PC-3 (cell line): Measurements from ENCODE around the gene CFAP299.

ENCODE experiments used
- EZH2 ChIP-seq: fragments of 300-600 bp; sonication (generic); IDR thresholded peaks from one replicate; pipeline ENCODE4 v1.6.1; 2017; ENCODE audit warnings: antibody characterized with exemption, mild to moderate bottlenecking, low read length; ENCODE audit not compliant: unreplicated experiment
- EZH2phosphoT487 ChIP-seq: fragments of 300-600 bp; sonication (generic); IDR thresholded peaks from 2 replicates; pipeline ENCODE4 v1.6.1; 2018; ENCODE audit warnings: mild to moderate bottlenecking, antibody characterized with exemption, low read length, borderline replicate concordance
- TF ChIP-seq, protein P1 (sequence below): fragments of 300-600 bp; sonication (generic); conservative IDR thresholded peaks from 2 replicates; pipeline ENCODE4 v1.5.1; 2017; ENCODE audit warnings: antibody characterized with exemption, low read depth, mild to moderate bottlenecking, low read length

GRCh38 chr4:80916770-80917169, 581.2 kb downstream of the CFAP299 start:
- TF ChIP-seq EZH2phosphoT487 (no peak), EZH2 (no peak)
- TF ChIP-seq, protein P1, sequence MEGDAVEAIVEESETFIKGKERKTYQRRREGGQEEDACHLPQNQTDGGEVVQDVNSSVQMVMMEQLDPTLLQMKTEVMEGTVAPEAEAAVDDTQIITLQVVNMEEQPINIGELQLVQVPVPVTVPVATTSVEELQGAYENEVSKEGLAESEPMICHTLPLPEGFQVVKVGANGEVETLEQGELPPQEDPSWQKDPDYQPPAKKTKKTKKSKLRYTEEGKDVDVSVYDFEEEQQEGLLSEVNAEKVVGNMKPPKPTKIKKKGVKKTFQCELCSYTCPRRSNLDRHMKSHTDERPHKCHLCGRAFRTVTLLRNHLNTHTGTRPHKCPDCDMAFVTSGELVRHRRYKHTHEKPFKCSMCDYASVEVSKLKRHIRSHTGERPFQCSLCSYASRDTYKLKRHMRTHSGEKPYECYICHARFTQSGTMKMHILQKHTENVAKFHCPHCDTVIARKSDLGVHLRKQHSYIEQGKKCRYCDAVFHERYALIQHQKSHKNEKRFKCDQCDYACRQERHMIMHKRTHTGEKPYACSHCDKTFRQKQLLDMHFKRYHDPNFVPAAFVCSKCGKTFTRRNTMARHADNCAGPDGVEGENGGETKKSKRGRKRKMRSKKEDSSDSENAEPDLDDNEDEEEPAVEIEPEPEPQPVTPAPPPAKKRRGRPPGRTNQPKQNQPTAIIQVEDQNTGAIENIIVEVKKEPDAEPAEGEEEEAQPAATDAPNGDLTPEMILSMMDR = no peak
